Measurements from ENCODE around the gene ISOC2.

DNA sequence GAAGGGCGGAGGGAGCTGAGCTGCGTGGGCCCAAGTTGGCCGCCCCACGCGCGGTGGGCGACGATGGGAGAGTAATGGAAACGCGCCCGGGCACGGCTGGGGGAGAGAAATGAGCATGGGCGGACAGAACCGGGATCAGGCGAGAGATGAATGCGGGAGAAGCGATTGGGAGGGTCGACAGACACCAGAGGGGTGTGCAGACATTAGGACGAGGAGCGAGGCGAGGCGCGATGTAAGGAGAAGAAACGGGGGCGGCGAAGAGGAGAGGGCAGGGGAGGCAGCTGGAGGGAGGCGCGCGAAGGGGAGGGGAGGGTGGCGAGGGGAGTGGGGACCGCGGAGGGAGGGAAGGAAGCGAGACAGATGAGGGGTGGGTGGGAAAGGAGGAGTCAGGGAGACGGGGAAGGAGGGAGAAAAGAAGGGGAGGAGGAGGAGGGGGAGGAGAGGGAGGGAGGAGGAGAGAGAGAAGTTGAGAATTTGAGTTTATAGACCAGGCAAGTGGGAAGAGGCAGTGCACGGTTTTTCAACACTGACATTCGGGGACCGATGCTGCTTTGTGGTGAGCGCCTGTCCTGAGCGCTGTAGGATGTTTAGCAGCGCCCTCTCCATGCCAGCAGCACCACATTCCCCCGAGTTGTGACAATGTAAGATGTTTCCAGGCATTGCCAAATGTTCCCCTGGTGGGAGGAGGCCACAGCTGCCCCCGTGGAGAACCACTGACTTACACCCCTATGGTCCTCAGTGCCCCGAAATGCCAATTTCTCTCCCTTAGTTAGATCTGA, 18.2 kb downstream of the ISOC2 start, which contains the start of gene SHISA7:
- no peak for TF ChIP-seq EZH2phosphoT487 (IDR thresholded peaks at IDR 0.05; ENCODE audit: borderline replicate concordance)
- TF ChIP-seq, protein P1, sequence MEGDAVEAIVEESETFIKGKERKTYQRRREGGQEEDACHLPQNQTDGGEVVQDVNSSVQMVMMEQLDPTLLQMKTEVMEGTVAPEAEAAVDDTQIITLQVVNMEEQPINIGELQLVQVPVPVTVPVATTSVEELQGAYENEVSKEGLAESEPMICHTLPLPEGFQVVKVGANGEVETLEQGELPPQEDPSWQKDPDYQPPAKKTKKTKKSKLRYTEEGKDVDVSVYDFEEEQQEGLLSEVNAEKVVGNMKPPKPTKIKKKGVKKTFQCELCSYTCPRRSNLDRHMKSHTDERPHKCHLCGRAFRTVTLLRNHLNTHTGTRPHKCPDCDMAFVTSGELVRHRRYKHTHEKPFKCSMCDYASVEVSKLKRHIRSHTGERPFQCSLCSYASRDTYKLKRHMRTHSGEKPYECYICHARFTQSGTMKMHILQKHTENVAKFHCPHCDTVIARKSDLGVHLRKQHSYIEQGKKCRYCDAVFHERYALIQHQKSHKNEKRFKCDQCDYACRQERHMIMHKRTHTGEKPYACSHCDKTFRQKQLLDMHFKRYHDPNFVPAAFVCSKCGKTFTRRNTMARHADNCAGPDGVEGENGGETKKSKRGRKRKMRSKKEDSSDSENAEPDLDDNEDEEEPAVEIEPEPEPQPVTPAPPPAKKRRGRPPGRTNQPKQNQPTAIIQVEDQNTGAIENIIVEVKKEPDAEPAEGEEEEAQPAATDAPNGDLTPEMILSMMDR (conservative IDR thresholded peaks at IDR 0.05; ENCODE audit: low read length): no peak
